ENCODE results near the gene HRH1.

The HRH1 gene

DNA sequence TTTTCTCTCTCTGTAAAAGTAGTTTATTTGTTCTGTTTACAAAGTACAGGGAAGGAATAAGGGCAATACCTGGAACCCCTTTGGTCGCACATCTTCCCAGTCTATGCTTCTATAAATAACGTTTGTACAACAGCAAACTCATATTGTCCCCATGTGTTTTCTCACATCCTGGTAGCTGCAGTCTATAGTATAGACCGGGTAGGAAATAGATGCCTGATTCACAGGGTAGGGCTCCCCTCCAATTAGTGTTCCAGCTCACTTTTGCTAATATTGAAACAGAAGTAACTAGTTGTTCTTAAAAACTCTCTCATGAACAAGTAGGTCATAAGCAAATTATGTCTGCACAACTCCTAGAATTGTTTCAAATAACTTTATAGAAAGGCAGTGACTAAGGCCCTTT is 135.6 kb downstream of the HRH1 start:
- DNase-seq (ENCODE audit: low read depth in 2 of 2) = peak in 1 of 2 donors; percentile 47
- TF ChIP-seq, protein P1, sequence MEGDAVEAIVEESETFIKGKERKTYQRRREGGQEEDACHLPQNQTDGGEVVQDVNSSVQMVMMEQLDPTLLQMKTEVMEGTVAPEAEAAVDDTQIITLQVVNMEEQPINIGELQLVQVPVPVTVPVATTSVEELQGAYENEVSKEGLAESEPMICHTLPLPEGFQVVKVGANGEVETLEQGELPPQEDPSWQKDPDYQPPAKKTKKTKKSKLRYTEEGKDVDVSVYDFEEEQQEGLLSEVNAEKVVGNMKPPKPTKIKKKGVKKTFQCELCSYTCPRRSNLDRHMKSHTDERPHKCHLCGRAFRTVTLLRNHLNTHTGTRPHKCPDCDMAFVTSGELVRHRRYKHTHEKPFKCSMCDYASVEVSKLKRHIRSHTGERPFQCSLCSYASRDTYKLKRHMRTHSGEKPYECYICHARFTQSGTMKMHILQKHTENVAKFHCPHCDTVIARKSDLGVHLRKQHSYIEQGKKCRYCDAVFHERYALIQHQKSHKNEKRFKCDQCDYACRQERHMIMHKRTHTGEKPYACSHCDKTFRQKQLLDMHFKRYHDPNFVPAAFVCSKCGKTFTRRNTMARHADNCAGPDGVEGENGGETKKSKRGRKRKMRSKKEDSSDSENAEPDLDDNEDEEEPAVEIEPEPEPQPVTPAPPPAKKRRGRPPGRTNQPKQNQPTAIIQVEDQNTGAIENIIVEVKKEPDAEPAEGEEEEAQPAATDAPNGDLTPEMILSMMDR (IDR thresholded peaks at IDR 0.05; ENCODE audit: low read depth, low read length) = no peak
- H3K4me3 ChIP-seq (replicated peaks in 1 of 2; ENCODE audit: low read depth in 2 of 2, low read length in 2 of 2) = no peak overlapping the region

DNA sequence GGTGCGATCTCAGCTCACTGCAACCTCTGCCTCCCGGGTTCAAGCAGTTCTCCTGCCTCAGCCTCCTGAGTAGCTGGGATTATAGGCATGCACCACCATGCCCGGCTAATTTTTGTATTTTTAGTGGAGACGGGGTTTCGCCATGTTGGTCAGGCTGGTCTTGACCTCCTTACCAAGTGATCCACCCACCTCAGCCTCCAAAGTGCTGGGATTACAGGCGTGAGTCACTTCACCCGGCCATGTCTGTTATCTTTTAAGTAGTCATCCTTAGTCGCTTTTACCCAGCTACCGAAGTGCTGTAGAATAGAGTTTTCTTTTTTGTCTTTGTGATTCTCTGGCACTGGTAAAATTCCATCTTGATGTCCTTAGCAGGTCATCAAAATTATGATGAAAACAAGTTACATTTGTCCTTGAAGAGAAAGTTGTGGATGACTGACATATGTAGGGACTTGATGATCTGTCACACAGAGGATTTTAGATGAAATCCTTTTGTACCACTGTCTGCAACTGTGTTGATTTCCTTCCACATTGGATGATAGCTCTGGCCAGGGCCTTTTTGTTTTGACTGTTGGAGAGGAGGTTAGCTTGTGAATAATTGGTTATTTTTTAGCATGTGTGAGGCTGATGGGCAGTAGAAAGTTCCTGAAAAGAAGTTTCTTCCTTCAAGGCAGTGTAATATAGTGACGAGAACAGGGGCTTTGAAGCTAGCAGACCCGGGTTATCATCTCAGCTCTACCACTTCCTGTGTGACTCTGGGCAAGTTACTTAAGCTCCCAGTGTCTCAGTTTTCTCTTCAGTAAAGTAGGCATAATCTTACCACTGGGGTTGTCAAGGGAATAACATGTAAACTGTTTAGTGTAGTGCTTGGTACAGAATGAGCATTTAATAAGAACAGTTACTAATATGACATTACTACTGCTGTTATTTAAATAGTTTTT is 136.7 kb downstream of the HRH1 start:
- DNase-seq (ENCODE audit: low read depth in 2 of 2) = peak; percentile 45 to 87

DNA sequence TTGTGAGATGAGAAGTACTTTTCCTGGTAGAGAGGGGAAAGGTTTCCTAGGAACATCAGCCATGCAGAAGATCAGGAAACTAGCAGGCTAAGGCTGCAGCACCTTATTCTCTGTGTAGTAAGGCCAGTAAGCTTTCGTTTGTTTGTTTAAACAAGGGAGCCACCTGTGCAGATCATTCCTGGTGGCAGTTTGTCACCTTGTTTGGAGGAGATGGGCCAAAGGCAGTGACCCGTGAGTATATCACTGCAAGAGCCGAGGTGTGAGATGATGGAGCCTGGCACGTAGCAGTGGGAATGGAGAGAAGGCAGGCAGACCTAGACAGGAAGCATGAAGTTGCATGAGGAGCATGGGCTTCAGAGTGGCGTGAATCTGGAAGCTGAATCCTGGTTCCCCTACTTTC is 137.5 kb downstream of the HRH1 start:
- H3K4me3 ChIP-seq (replicated peaks in 1 of 2; ENCODE audit: low read depth in 2 of 2, low read length in 2 of 2) = no peak overlapping the region
- TF ChIP-seq, protein P1 (IDR thresholded peaks at IDR 0.05; ENCODE audit: low read depth, low read length) = no peak
- no peak for DNase-seq (ENCODE audit: low read depth in 2 of 2)

More for the DNA sequence above, 136.7 kb downstream of the HRH1 start:
- TF ChIP-seq, protein P1 (IDR thresholded peaks at IDR 0.05; ENCODE audit: low read depth, low read length) = no peak
- no peak overlapping the region for H3K4me3 ChIP-seq (replicated peaks in 1 of 2; ENCODE audit: low read depth in 2 of 2, low read length in 2 of 2)

DNA sequence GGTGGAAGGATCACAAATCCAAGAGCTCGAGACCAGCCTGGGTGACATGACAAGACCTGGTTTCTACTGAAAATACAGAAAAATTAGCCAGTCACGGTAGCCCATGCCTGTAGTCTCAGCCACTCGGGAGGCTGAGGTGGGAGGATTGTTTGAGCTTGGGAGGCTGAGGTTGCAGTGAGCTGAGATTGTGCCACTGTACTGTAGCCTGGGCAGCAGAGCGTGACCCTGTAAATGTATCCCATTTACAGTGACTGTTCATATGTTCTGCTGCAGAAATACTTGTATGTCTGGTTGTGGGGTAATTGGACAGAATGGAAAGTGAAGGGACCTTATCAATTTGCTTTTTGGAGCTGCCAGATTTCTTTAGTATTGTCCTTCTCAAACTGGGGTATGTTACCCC is 142.8 kb downstream of the HRH1 start:
- H3K4me3 ChIP-seq (replicated peaks in 1 of 2; ENCODE audit: low read depth in 2 of 2, low read length in 2 of 2) = no peak overlapping the region
- no peak for DNase-seq (ENCODE audit: low read depth in 2 of 2)
- TF ChIP-seq, protein P1 (IDR thresholded peaks at IDR 0.05; ENCODE audit: low read depth, low read length) = no peak

DNA sequence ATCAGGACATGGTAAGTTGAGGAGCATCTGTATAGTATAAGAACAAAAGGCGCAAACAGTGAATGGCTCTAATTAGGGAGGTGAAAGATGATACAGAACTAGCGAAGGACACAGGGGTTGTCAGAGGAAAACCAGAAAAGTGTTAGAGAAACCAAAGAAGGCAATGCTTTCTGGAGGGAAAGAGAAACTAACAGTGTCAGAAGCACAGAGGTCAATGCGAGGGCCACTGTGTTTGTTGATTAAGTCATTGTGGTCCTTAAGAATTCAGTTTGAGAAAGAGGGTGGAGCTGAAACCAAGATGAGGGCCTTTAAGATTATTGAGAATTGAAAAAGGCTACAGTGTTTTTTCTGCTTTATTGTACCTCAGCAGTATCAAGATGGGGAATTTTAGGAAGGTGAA is 146.7 kb downstream of the HRH1 start:
- TF ChIP-seq, protein P1 (IDR thresholded peaks at IDR 0.05; ENCODE audit: low read depth, low read length) = no peak
- no peak for DNase-seq (ENCODE audit: low read depth in 2 of 2)
- H3K4me3 ChIP-seq (replicated peaks in 1 of 2; ENCODE audit: low read depth in 2 of 2, low read length in 2 of 2) = no peak overlapping the region

DNA sequence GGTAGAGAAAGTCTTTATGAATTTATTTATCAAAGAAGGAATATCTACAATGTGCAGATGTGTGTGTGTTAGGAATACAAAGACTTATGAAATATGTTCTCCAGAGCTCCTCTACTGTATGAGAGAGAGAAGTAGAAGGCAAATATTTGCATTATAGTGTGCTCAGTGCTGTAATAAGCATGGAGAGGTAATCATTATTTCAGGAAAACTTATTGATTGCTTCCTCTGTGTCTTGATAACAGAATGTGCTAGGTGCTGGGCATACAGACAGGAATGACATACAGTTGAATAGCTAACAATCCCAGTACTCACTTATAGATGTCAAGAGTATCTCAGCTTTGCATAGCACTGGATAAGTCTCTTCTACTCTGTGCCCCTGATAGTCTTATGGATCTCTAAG is 148.2 kb downstream of the HRH1 start:
- TF ChIP-seq, protein P1 (IDR thresholded peaks at IDR 0.05; ENCODE audit: low read depth, low read length) = no peak
- no peak overlapping the region for H3K4me3 ChIP-seq (replicated peaks in 1 of 2; ENCODE audit: low read depth in 2 of 2, low read length in 2 of 2)
- no peak for DNase-seq (ENCODE audit: low read depth in 2 of 2)

Measured in cardiac fibroblast (primary cell).